Parathyroid adenoma (tissue), 2 donors: ENCODE data around the gene KLHL3.

Source experiments
- H2AFZ ChIP-seq: fragments of 300-600 bp; sonication (generic); one replicate; pipeline ENCODE4 v1.7.0; 2017; ENCODE audit warnings: antibody characterized with exemption, mild to moderate bottlenecking
- H3K27ac ChIP-seq: fragments of 300-600 bp; sonication (generic); one replicate; pipeline ENCODE4 v1.7.0; 2017
- H3K27me3 ChIP-seq: fragments of 300-600 bp; sonication (generic); one replicate; pipeline ENCODE4 v1.7.0; 2017; ENCODE audit warnings: low read length; ENCODE audit not compliant: control insufficient read depth, insufficient read depth
- H3K36me3 ChIP-seq: fragments of 300-600 bp; sonication (generic); one replicate; pipeline ENCODE4 v1.7.0; 2017; ENCODE audit warnings: low read length; ENCODE audit not compliant: control insufficient read depth, insufficient read depth
- H3K4me1 ChIP-seq: fragments of 300-600 bp; sonication (generic); one replicate; pipeline ENCODE4 v1.7.0; 2017; ENCODE audit warnings: control low read depth
- H3K4me2 ChIP-seq: fragments of 300-600 bp; sonication (generic); one replicate; pipeline ENCODE4 v1.7.0; 2017; ENCODE audit warnings: low read length
- H3K4me3 ChIP-seq: fragments of 300-600 bp; sonication (generic); one replicate; pipeline ENCODE4 v1.7.0; 2017; ENCODE audit warnings: low read depth, low read length
- H3K79me2 ChIP-seq: fragments of 300-600 bp; sonication (generic); one replicate; pipeline ENCODE4 v1.7.0; 2017; ENCODE audit warnings: control low read depth
- H3K9ac ChIP-seq: fragments of 300-600 bp; sonication (generic); one replicate; pipeline ENCODE4 v1.7.0; 2017; ENCODE audit warnings: mild to moderate bottlenecking
- H3K9me3 ChIP-seq: fragments of 300-600 bp; sonication (generic); one replicate; pipeline ENCODE4 v1.7.0; 2017; ENCODE audit warnings: low read length; ENCODE audit not compliant: control insufficient read depth
- TF ChIP-seq, protein P1 (sequence below): fragments of 300-600 bp; sonication (generic); IDR thresholded peaks from one replicate; pipeline ENCODE4 v1.7.0; 2017; ENCODE audit warnings: antibody characterized with exemption, mild to moderate bottlenecking
- donor health status: primary hyperparathyroidism.

Gene KLHL3

GRCh38 chr5:137684761-137685160, 51.1 kb downstream of the KLHL3 start:
- H3K4me2 ChIP-seq, result no peak overlapping the region
- no peaks in the 10 kb centered on the region for H3K9me3 ChIP-seq
- no peaks in the 10 kb centered on the region for H3K36me3 ChIP-seq
- TF ChIP-seq, protein P1, sequence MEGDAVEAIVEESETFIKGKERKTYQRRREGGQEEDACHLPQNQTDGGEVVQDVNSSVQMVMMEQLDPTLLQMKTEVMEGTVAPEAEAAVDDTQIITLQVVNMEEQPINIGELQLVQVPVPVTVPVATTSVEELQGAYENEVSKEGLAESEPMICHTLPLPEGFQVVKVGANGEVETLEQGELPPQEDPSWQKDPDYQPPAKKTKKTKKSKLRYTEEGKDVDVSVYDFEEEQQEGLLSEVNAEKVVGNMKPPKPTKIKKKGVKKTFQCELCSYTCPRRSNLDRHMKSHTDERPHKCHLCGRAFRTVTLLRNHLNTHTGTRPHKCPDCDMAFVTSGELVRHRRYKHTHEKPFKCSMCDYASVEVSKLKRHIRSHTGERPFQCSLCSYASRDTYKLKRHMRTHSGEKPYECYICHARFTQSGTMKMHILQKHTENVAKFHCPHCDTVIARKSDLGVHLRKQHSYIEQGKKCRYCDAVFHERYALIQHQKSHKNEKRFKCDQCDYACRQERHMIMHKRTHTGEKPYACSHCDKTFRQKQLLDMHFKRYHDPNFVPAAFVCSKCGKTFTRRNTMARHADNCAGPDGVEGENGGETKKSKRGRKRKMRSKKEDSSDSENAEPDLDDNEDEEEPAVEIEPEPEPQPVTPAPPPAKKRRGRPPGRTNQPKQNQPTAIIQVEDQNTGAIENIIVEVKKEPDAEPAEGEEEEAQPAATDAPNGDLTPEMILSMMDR, result no peak
- no peaks in the 10 kb centered on the region for H3K27me3 ChIP-seq
- H3K4me3 ChIP-seq, result no peak overlapping the region
- no peak overlapping the region for H2AFZ ChIP-seq
- no peak overlapping the region for H3K27ac ChIP-seq
- H3K9ac ChIP-seq, result no peak overlapping the region
- no peaks in the 10 kb centered on the region for H3K4me1 ChIP-seq
- no peaks in the 10 kb centered on the region for H3K79me2 ChIP-seq

DNA sequence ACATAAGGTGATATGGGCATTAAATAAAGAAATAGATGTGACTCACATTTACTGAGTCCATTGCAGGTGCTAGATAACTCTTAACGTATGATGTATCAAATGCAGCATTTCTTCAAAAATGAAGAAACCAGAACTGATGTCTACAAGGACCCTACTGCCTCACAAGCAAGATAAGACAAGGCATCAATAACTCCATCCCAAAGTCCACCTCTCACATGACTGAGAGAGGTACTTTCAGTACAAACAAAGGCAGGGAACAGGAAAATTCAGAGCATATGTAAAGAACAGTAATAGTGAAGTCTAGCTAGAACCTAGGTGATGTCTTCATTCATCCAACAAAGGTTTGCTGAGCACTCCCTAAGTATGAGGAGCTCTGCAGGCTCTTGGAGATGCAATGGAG, 54.7 kb downstream of the KLHL3 start:
- H3K36me3 ChIP-seq, result no peaks in the 10 kb centered on the region
- no peaks in the 10 kb centered on the region for H3K79me2 ChIP-seq
- no peaks in the 10 kb centered on the region for H3K9me3 ChIP-seq
- TF ChIP-seq, protein P1, result no peak
- H3K27ac ChIP-seq, result no peak overlapping the region
- H3K4me2 ChIP-seq, result no peak overlapping the region
- no peaks in the 10 kb centered on the region for H3K4me1 ChIP-seq
- no peak overlapping the region for H2AFZ ChIP-seq
- no peak overlapping the region for H3K9ac ChIP-seq
- no peaks in the 10 kb centered on the region for H3K27me3 ChIP-seq
- no peak overlapping the region for H3K4me3 ChIP-seq

- Histone ChIP-seq H3K36me3 (no peaks in the 10 kb centered on the region), H3K27me3 (no peaks in the 10 kb centered on the region), H3K4me1 (no peaks in the 10 kb centered on the region), H2AFZ (no peak overlapping the region), H3K9ac (no peak overlapping the region), H3K4me2 (no peak overlapping the region), H3K27ac (no peak overlapping the region), H3K79me2 (no peaks in the 10 kb centered on the region), H3K9me3 (no peaks in the 10 kb centered on the region), H3K4me3 (no peak overlapping the region)
- TF ChIP-seq, protein P1, result no peak
Measured at GRCh38 chr5:137679910-137680309, 56.0 kb downstream of the KLHL3 start.

GRCh38 chr5:137679195-137679594, 56.7 kb downstream of the KLHL3 start:
- Histone ChIP-seq H3K27me3 (no peaks in the 10 kb centered on the region), H3K9me3 (no peaks in the 10 kb centered on the region), H3K4me1 (no peaks in the 10 kb centered on the region), H3K79me2 (no peaks in the 10 kb centered on the region), H3K9ac (no peak overlapping the region), H3K4me2 (no peak overlapping the region), H3K27ac (no peak overlapping the region), H2AFZ (no peak overlapping the region), H3K4me3 (no peak overlapping the region), H3K36me3 (no peaks in the 10 kb centered on the region)
- TF ChIP-seq, protein P1, result no peak

DNA sequence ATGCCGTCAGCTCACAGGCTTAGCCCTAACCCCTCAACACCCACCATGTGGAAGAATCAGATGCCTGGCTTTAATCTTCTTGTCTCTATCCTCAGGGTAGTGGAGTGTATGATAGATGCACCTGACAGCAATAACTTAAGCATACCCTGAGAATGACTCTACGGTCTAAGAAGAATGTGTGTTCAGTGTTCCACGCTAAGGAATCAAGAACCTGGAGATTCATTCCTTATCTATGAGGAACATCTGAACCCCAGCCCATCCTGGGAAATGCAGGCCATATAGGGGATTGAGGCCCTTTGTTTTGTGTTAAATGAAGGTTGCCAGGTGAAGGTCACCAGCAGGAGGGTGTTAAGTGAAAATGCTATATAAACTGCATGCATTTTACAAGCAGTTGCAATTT, 63.0 kb downstream of the KLHL3 start:
- no peak overlapping the region for H3K4me3 ChIP-seq
- no peak overlapping the region for H3K4me2 ChIP-seq
- H3K9ac ChIP-seq, result no peak overlapping the region
- H3K27me3 ChIP-seq, result no peaks in the 10 kb centered on the region
- TF ChIP-seq, protein P1, result no peak
- H3K36me3 ChIP-seq, result no peaks in the 10 kb centered on the region
- H3K27ac ChIP-seq, result no peak overlapping the region
- H3K79me2 ChIP-seq, result no peaks in the 10 kb centered on the region
- H3K9me3 ChIP-seq, result no peaks in the 10 kb centered on the region
- no peaks in the 10 kb centered on the region for H3K4me1 ChIP-seq
- H2AFZ ChIP-seq, result no peak overlapping the region
